SK-N-SH treated with all-trans-retinoic acid at 6 μM for 48 hours (cell line): ENCODE data around the gene NHP2.

Source experiments
- ATAC-seq: fragments of 200-7000 bp; cut with Tn5 transposase; 3 replicates; pipeline ENCODE4 v1.9.1; 2020; ENCODE audit warnings: mild to moderate bottlenecking, moderate library complexity
- ARNTL ChIP-seq: fragments of 450-650 bp; formaldehyde crosslinking; IDR thresholded peaks from 2 replicates; pipeline ENCODE4 v1.5.0; 2020; ENCODE audit warnings: low read depth, mild to moderate bottlenecking, moderate library complexity, borderline replicate concordance
- BACH2 ChIP-seq: fragments of 250-450 bp; sonication (Bioruptor Pico); IDR thresholded peaks from 2 replicates; pipeline ENCODE4 v1.9.0; 2021; ENCODE audit warnings: mild to moderate bottlenecking, borderline replicate concordance
- CSDC2 ChIP-seq: fragments of 250-450 bp; sonication (Bioruptor Pico); IDR thresholded peaks from 2 replicates; pipeline ENCODE4 v1.5.0; 2020; ENCODE audit warnings: mild to moderate bottlenecking, moderate library complexity
- ESRRG ChIP-seq: fragments of 250-450 bp; sonication (Bioruptor Pico); IDR thresholded peaks from 2 replicates; pipeline ENCODE4 v1.6.1; 2021; ENCODE audit warnings: mild to moderate bottlenecking
- GLIS3 ChIP-seq: fragments of 250-450 bp; sonication (Bioruptor Pico); IDR thresholded peaks from 2 replicates; pipeline ENCODE4 v1.5.0; 2020; ENCODE audit warnings: mild to moderate bottlenecking, moderate library complexity
- ISL1 ChIP-seq: fragments of 250-450 bp; sonication (Bioruptor Pico); IDR thresholded peaks from 2 replicates; pipeline ENCODE4 v2.1.2; 2022; ENCODE audit warnings: mild to moderate bottlenecking, moderate library complexity
- OSR1 ChIP-seq: fragments of 250-450 bp; sonication (Bioruptor Pico); IDR thresholded peaks from 2 replicates; pipeline ENCODE4 v1.8.0; 2022; ENCODE audit warnings: moderate library complexity, mild to moderate bottlenecking, inconsistent platforms
- PPARA ChIP-seq: fragments of 250-450 bp; sonication (Bioruptor Pico); IDR thresholded peaks from 2 replicates; pipeline ENCODE4 v1.5.0; 2020; ENCODE audit warnings: mild to moderate bottlenecking, borderline replicate concordance
- RARB ChIP-seq: fragments of 250-450 bp; sonication (Bioruptor Pico); IDR thresholded peaks from 2 replicates; pipeline ENCODE4 v1.8.0; 2021; ENCODE audit warnings: mild to moderate bottlenecking, moderate library complexity
- SNAI2 ChIP-seq: fragments of 250-450 bp; sonication (Bioruptor Pico); IDR thresholded peaks from 2 replicates; pipeline ENCODE4 v1.5.0; 2020; ENCODE audit warnings: mild to moderate bottlenecking, moderate library complexity
- TCF4 ChIP-seq: fragments of 250-450 bp; sonication (Bioruptor Pico); IDR thresholded peaks from 2 replicates; pipeline ENCODE4 v1.8.0; 2021; ENCODE audit warnings: mild to moderate bottlenecking, moderate library complexity, borderline replicate concordance
- ZC3H10 ChIP-seq: fragments of 250-450 bp; sonication (Bioruptor Pico); IDR thresholded peaks from 2 replicates; pipeline ENCODE4 v1.5.1; 2021; ENCODE audit warnings: mild to moderate bottlenecking, moderate library complexity
- ZFP3 ChIP-seq: fragments of 250-450 bp; sonication (Bioruptor Pico); IDR thresholded peaks from 2 replicates; pipeline ENCODE4 v1.5.0; 2020; ENCODE audit warnings: mild to moderate bottlenecking, moderate library complexity
- ZFP30 ChIP-seq: fragments of 450-650 bp; formaldehyde crosslinking; IDR thresholded peaks from 2 replicates; pipeline ENCODE4 v1.5.0; 2022; ENCODE audit warnings: mild to moderate bottlenecking, moderate library complexity
- ZNF565 ChIP-seq: fragments of 450-650 bp; formaldehyde crosslinking; conservative IDR thresholded peaks from 2 replicates; pipeline ENCODE4 v1.5.0; 2020; ENCODE audit warnings: low read depth, mild to moderate bottlenecking, moderate library complexity
- ZNF70 ChIP-seq: fragments of 450-650 bp; formaldehyde crosslinking; IDR thresholded peaks from 2 replicates; pipeline ENCODE4 v1.5.0; 2020; ENCODE audit warnings: mild to moderate bottlenecking, moderate library complexity
- ZNF8 ChIP-seq: fragments of 450-650 bp; formaldehyde crosslinking; IDR thresholded peaks from 2 replicates; pipeline ENCODE4 v1.5.0; 2020; ENCODE audit warnings: mild to moderate bottlenecking, moderate library complexity
- TF ChIP-seq, protein P1 (sequence below): fragments of 250-450 bp; sonication (Bioruptor Pico); IDR thresholded peaks from 2 replicates; pipeline ENCODE4 v1.8.0; 2021; ENCODE audit warnings: low read depth, mild to moderate bottlenecking, moderate library complexity, borderline replicate concordance
- TF ChIP-seq, protein P2 (sequence below): fragments of 250-450 bp; sonication (Bioruptor Pico); IDR thresholded peaks from 2 replicates; pipeline ENCODE4 v1.5.1; 2020; ENCODE audit warnings: low read depth, mild to moderate bottlenecking, moderate library complexity
- TF ChIP-seq, protein P3 (sequence below): fragments of 250-450 bp; sonication (Bioruptor Pico); IDR thresholded peaks from 2 replicates; pipeline ENCODE4 v1.5.1; 2021; ENCODE audit warnings: mild to moderate bottlenecking, moderate library complexity
- TF ChIP-seq, protein P4 (sequence below): fragments of 250-450 bp; sonication (Bioruptor Pico); IDR thresholded peaks from 2 replicates; pipeline ENCODE4 v1.8.0; 2020; ENCODE audit warnings: mild to moderate bottlenecking, moderate library complexity, borderline replicate concordance
- TF ChIP-seq, protein P5 (sequence below): fragments of 250-450 bp; sonication (Bioruptor Pico); IDR thresholded peaks from 2 replicates; pipeline ENCODE4 v1.5.0; 2020; ENCODE audit warnings: mild to moderate bottlenecking, moderate library complexity

The NHP2 gene

DNA sequence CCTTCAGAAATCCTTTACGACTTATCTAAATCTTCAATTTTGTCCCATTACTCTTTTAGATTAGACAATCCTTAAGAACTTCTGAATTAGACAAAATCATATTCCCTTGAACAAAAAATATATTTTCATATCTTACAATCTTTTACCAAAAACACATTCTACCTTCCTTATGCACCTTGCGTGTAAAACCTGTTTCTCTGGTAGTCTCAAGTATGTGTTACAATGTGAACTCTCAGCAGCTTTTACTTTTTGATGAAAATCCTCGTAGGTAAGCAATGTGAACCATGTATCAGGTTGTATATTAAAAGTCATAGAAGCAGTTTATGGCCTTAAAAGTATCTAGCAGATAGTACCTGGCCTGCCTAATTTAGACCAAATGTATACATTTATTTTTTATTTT lies 20.8 kb upstream of the NHP2 start:
- no peak for ATAC-seq

DNA sequence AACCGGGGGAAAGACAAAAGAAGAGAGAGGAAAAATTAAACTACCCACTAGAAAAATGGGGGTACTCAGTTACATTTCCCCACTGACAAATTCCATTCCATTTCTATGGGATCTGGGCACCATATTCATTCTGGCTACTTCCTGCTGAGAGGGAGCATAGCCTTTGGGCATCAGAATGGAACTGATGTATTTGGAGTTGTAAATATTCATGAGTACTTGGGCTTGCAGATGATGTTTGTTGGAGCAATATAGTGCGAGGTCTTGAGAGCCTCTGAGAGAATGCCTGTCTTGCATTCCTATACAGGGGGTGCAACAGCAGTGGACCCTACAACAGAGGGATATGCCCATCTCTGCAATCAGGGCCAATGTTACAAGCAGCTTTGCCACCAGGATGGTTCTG lies 16.8 kb upstream of the NHP2 start:
- TF ChIP-seq ZFP3 (CRISPR knock-in tag) (no peak), ZNF565 (CRISPR knock-in tag) (no peak), ZNF8 (CRISPR knock-in tag) (no peak), ZC3H10 (CRISPR knock-in tag) (no peak), ZNF70 (CRISPR knock-in tag) (no peak), ARNTL (no peak), OSR1 (CRISPR knock-in tag) (no peak), RARB (CRISPR knock-in tag) (no peak), PPARA (CRISPR knock-in tag) (no peak), ISL1 (no peak), ESRRG (CRISPR knock-in tag) (no peak), ZFP30 (CRISPR knock-in tag) (no peak), SNAI2 (CRISPR knock-in tag) (no peak), BACH2 (CRISPR knock-in tag) (no peak), CSDC2 (CRISPR knock-in tag) (no peak)
- TF ChIP-seq, protein P1, sequence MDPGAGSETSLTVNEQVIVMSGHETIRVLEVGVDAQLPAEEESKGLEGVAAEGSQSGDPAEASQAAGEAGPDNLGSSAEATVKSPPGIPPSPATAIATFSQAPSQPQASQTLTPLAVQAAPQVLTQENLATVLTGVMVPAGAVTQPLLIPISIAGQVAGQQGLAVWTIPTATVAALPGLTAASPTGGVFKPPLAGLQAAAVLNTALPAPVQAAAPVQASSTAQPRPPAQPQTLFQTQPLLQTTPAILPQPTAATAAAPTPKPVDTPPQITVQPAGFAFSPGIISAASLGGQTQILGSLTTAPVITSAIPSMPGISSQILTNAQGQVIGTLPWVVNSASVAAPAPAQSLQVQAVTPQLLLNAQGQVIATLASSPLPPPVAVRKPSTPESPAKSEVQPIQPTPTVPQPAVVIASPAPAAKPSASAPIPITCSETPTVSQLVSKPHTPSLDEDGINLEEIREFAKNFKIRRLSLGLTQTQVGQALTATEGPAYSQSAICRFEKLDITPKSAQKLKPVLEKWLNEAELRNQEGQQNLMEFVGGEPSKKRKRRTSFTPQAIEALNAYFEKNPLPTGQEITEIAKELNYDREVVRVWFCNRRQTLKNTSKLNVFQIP: no peak
- TF ChIP-seq, protein P2, sequence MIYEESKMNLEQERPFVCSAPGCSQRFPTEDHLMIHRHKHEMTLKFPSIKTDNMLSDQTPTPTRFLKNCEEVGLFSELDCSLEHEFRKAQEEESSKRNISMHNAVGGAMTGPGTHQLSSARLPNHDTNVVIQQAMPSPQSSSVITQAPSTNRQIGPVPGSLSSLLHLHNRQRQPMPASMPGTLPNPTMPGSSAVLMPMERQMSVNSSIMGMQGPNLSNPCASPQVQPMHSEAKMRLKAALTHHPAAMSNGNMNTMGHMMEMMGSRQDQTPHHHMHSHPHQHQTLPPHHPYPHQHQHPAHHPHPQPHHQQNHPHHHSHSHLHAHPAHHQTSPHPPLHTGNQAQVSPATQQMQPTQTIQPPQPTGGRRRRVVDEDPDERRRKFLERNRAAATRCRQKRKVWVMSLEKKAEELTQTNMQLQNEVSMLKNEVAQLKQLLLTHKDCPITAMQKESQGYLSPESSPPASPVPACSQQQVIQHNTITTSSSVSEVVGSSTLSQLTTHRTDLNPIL (CRISPR knock-in tag): no peak
- TF ChIP-seq, protein P3, sequence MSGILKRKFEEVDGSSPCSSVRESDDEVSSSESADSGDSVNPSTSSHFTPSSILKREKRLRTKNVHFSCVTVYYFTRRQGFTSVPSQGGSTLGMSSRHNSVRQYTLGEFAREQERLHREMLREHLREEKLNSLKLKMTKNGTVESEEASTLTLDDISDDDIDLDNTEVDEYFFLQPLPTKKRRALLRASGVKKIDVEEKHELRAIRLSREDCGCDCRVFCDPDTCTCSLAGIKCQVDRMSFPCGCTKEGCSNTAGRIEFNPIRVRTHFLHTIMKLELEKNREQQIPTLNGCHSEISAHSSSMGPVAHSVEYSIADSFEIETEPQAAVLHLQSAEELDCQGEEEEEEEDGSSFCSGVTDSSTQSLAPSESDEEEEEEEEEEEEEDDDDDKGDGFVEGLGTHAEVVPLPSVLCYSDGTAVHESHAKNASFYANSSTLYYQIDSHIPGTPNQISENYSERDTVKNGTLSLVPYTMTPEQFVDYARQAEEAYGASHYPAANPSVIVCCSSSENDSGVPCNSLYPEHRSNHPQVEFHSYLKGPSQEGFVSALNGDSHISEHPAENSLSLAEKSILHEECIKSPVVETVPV (CRISPR knock-in tag): no peak
- TF ChIP-seq, protein P4, sequence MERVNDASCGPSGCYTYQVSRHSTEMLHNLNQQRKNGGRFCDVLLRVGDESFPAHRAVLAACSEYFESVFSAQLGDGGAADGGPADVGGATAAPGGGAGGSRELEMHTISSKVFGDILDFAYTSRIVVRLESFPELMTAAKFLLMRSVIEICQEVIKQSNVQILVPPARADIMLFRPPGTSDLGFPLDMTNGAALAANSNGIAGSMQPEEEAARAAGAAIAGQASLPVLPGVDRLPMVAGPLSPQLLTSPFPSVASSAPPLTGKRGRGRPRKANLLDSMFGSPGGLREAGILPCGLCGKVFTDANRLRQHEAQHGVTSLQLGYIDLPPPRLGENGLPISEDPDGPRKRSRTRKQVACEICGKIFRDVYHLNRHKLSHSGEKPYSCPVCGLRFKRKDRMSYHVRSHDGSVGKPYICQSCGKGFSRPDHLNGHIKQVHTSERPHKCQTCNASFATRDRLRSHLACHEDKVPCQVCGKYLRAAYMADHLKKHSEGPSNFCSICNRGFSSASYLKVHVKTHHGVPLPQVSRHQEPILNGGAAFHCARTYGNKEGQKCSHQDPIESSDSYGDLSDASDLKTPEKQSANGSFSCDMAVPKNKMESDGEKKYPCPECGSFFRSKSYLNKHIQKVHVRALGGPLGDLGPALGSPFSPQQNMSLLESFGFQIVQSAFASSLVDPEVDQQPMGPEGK (CRISPR knock-in tag): no peak
- no peak for ATAC-seq

More for the DNA sequence above, 20.8 kb upstream of the NHP2 start:
- TF ChIP-seq PPARA (CRISPR knock-in tag) (no peak), ZFP3 (CRISPR knock-in tag) (no peak), ZNF70 (CRISPR knock-in tag) (no peak), ZNF8 (CRISPR knock-in tag) (no peak), BACH2 (CRISPR knock-in tag) (no peak), ZC3H10 (CRISPR knock-in tag) (no peak), CSDC2 (CRISPR knock-in tag) (no peak)
- TF ChIP-seq, protein P1: no peak

DNA sequence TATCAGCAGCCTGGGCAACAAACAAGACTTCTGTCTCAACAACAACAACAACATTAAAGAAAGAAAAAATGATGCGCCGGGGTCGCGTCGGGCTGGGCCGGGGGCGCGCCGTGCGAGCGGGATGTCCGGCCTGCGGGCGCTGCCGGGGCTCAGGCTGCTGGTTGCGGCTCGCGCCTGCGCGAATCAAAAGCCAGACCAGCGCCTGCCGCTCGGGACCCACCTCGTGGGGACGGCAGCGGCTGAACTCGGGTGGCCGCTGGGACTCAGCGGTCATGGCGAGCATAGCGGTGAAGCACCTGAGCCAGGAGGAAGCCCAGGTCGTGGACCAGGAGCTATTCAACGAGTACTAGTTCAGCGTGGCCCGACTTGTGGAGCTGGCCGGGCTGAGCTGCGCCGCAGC lies 11.9 kb upstream of the NHP2 start:
- ATAC-seq: no peak
- no peak for TF ChIP-seq ZNF8 (CRISPR knock-in tag)
- TF ChIP-seq ZFP30 (CRISPR knock-in tag): no peak
- TF ChIP-seq TCF4 (CRISPR knock-in tag): no peak
- TF ChIP-seq, protein P5, sequence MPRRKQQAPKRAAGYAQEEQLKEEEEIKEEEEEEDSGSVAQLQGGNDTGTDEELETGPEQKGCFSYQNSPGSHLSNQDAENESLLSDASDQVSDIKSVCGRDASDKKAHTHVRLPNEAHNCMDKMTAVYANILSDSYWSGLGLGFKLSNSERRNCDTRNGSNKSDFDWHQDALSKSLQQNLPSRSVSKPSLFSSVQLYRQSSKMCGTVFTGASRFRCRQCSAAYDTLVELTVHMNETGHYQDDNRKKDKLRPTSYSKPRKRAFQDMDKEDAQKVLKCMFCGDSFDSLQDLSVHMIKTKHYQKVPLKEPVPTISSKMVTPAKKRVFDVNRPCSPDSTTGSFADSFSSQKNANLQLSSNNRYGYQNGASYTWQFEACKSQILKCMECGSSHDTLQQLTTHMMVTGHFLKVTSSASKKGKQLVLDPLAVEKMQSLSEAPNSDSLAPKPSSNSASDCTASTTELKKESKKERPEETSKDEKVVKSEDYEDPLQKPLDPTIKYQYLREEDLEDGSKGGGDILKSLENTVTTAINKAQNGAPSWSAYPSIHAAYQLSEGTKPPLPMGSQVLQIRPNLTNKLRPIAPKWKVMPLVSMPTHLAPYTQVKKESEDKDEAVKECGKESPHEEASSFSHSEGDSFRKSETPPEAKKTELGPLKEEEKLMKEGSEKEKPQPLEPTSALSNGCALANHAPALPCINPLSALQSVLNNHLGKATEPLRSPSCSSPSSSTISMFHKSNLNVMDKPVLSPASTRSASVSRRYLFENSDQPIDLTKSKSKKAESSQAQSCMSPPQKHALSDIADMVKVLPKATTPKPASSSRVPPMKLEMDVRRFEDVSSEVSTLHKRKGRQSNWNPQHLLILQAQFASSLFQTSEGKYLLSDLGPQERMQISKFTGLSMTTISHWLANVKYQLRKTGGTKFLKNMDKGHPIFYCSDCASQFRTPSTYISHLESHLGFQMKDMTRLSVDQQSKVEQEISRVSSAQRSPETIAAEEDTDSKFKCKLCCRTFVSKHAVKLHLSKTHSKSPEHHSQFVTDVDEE (CRISPR knock-in tag): no peak
- no peak for TF ChIP-seq ZNF70 (CRISPR knock-in tag)
- TF ChIP-seq, protein P1: no peak
- TF ChIP-seq ARNTL: no peak
- TF ChIP-seq PPARA (CRISPR knock-in tag): no peak
- no peak for TF ChIP-seq ZFP3 (CRISPR knock-in tag)
- TF ChIP-seq, protein P3 (CRISPR knock-in tag): no peak
- TF ChIP-seq CSDC2 (CRISPR knock-in tag): no peak
- no peak for TF ChIP-seq ISL1
- no peak for TF ChIP-seq GLIS3 (CRISPR knock-in tag)
- TF ChIP-seq SNAI2 (CRISPR knock-in tag): no peak
- TF ChIP-seq ESRRG (CRISPR knock-in tag): no peak
